Esophagus muscularis mucosa (tissue), 4 donors: Measurements from ENCODE around the gene CNP. TPM values are rescaled to one million over a fixed set of nuclear protein-coding genes. Genes with fewer than 3 reads are reported as not detected.

Experiments
- DNase-seq: peaks from one replicate; pipeline ENCODE4 v3.0.0-alpha.2; 2017; ENCODE audit errors: extremely low spot score
- H3K27ac ChIP-seq, 4 donors: fragments of 200-600 bp; sonication (generic); replicated peaks in 1 of 4; 1 replicate in 3 of 4; 2 replicates in 1 of 4; pipeline ENCODE4 v1.5.1; 2016 to 2019; ENCODE audit warnings: mild to moderate bottlenecking in 1 of 4
- H3K27me3 ChIP-seq, 4 donors: fragments of 200-600 bp; sonication (generic); one replicate each; pipeline versions ENCODE4 v1.5.1 to v1.6.0; 2016 to 2019
- H3K36me3 ChIP-seq, 4 donors: fragments of 200-600 bp; sonication (generic); one replicate each; pipeline ENCODE4 v1.5.1; 2016 to 2019
- H3K4me1 ChIP-seq, 4 donors: fragments of 200-600 bp; sonication (generic); one replicate each; pipeline ENCODE4 v1.5.1; 2016 to 2019
- H3K4me3 ChIP-seq, 4 donors: fragments of 200-600 bp; sonication (generic); 1 replicate in 2 of 4; 2 replicates in 2 of 4; pipeline ENCODE4 v1.5.1; 2016 to 2019; ENCODE audit warnings: mild to moderate bottlenecking in 4 of 4, moderate library complexity in 1 of 4
- H3K9me3 ChIP-seq, 4 donors: fragments of 200-600 bp; sonication (generic); 1 replicate in 3 of 4; 2 replicates in 1 of 4; pipeline ENCODE4 v1.5.1; 2016 to 2019
- CTCF ChIP-seq, 3 experiments: fragments of 200-600 bp in 2 of 3; fragments of 450-650 bp in 1 of 3; sonication (generic) in 2 of 3; IDR thresholded peaks; one replicate each; pipeline ENCODE4 v1.5.1; 2017 to 2019; ENCODE audit warnings: antibody characterized with exemption in 3 of 3, mild to moderate bottlenecking in 2 of 3, moderate library complexity in 1 of 3
- EP300 ChIP-seq: sonication (generic); formaldehyde crosslinking; IDR thresholded peaks from one replicate; pipeline ENCODE4 v1.6.1; 2017; ENCODE audit warnings: antibody characterized with exemption
- POLR2A ChIP-seq: fragments of 450-650 bp; IDR thresholded peaks from one replicate; pipeline ENCODE4 v1.6.1; 2017; ENCODE audit warnings: antibody characterized with exemption, moderate library complexity, mild to moderate bottlenecking, low read depth
- POLR2AphosphoS5 ChIP-seq, 2 donors: sonication (generic); formaldehyde crosslinking; IDR thresholded peaks; one replicate each; pipeline ENCODE4 v1.6.1; 2017; ENCODE audit warnings: antibody characterized with exemption in 2 of 2
- WGBS: methylation state at CpG from one replicate; pipeline ENCODE4 v1.1.5; 2018; 5-methylcytosine and 5-hydroxymethylcytosine counted together
- intact Hi-C: fragments of 100-400 bp; cut with DNase I; formaldehyde crosslinking; loops from one replicate; pipeline ENCODE4 v1.15.1; 2023
- total RNA-seq, 4 donors: library from RNA; depleted of rRNA; stranded (reverse); fragments of >200 nt; gene quantifications; one replicate each; pipeline versions ENCODE4 v1.1.0 to v1.2.1, GENCODE V29; 2016

CNP gene
- total RNA-seq, 4 donors from 2014 or later, result 68.9 to 101 (median 78.5) TPM

- intact Hi-C loops, result no loop called here
- H3K27ac ChIP-seq, result no peak overlapping the region
- whole genome bisulfite sequencing, result 85% methylated on average over 6 of the region's 6 CpGs
- no peak for TF ChIP-seq POLR2AphosphoS5 (IDR thresholded peaks at IDR 0.05)
- TF ChIP-seq POLR2A, result no peak
- TF ChIP-seq EP300, result no peak
- TF ChIP-seq CTCF (IDR thresholded peaks at IDR 0.05), result no peak
- H3K36me3 ChIP-seq, result peaks cover 0 to 11% (median 3%) of the 10 kb centered on the region in 4 donors
- H3K27me3 ChIP-seq, result no peaks in the 10 kb centered on the region
- no peak for DNase-seq
- peaks cover 3 to 7% (median 5%) of the 10 kb centered on the region in 4 donors for H3K4me1 ChIP-seq
- H3K9me3 ChIP-seq, result no peaks in the 10 kb centered on the region
- H3K4me3 ChIP-seq, result no peak overlapping the region
These were observed 8.6 kb upstream of the CNP start for GRCh38 chr17:41957869-41958439.

- no peak for TF ChIP-seq EP300
- TF ChIP-seq CTCF (IDR thresholded peaks at IDR 0.05), result no peak
- TF ChIP-seq POLR2AphosphoS5 (IDR thresholded peaks at IDR 0.05), result no peak
- no peak for TF ChIP-seq POLR2A
- H3K27me3 ChIP-seq, result no peaks in the 10 kb centered on the region
- H3K4me1 ChIP-seq, result peaks cover 3 to 9% (median 7%) of the 10 kb centered on the region in 4 donors
- peaks cover 0 to 6% (median 3%) of the 10 kb centered on the region in 4 donors for H3K36me3 ChIP-seq
- intact Hi-C loops, result no loop called here
- DNase-seq, result no peak
- no peak overlapping the region for H3K27ac ChIP-seq
- H3K4me3 ChIP-seq, result no peak overlapping the region
- WGBS, result 67% methylated on average over 1 of the region's 2 CpGs
- H3K9me3 ChIP-seq, result no peaks in the 10 kb centered on the region
These were observed 7.6 kb upstream of the CNP start for GRCh38 chr17:41959030-41959335.

- TF ChIP-seq POLR2A (no peak), CTCF (IDR thresholded peaks at IDR 0.05) (peak in 2 of 3 experiments; percentile 6 to 11), POLR2AphosphoS5 (IDR thresholded peaks at IDR 0.05) (no peak)
- Histone ChIP-seq H3K27me3 (no peaks in the 10 kb centered on the region), H3K9me3 (no peaks in the 10 kb centered on the region), H3K4me3 (no peak overlapping the region), H3K36me3 (peaks cover 0 to 6% (median 2%) of the 10 kb centered on the region in 4 donors), H3K27ac (no peak overlapping the region), H3K4me1 (peaks cover 3 to 9% (median 7%) of the 10 kb centered on the region in 4 donors)
- 52% methylated on average over 9 of the region's 17 CpGs for WGBS
- DNase-seq, result no peak
- intact Hi-C loops, result no loop called here
These were observed 7.1 kb upstream of the CNP start for GRCh38 chr17:41959336-41960095.

- Histone ChIP-seq H3K4me3 (no peak overlapping the region), H3K27ac (no peak overlapping the region), H3K4me1 (peaks cover 11 to 23% (median 20%) of the 10 kb centered on the region in 4 donors), H3K9me3 (no peaks in the 10 kb centered on the region), H3K27me3 (no peaks in the 10 kb centered on the region), H3K36me3 (no peaks in the 10 kb centered on the region)
- intact Hi-C loops, result no loop called here
- TF ChIP-seq POLR2A, result no peak
- TF ChIP-seq CTCF (IDR thresholded peaks at IDR 0.05), result no peak
- TF ChIP-seq EP300, result no peak
- no peak for TF ChIP-seq POLR2AphosphoS5 (IDR thresholded peaks at IDR 0.05)
- DNase-seq, result no peak
- 82% methylated on average over 5 of the region's 5 CpGs for WGBS
These were observed 4.5 kb upstream of the CNP start for GRCh38 chr17:41962111-41962510.
